GM18873 (cell line): ENCODE results near the gene TTYH2.
"Not testable (repeated sequence)": the region's sequence is repeated elsewhere in the genome, so short reads cannot be mapped to it uniquely, and the experiment has no call there.

ENCODE experiments used
- ATAC-seq: cut with Tn5 transposase; IDR thresholded peaks from one replicate; pipeline ENCODE4 v1.9.1; 2021; ENCODE audit warnings: mild to moderate bottlenecking, moderate library complexity, moderate number of reproducible peaks; ENCODE audit not compliant: unreplicated experiment, low FRiP score

TTYH2 gene

DNA sequence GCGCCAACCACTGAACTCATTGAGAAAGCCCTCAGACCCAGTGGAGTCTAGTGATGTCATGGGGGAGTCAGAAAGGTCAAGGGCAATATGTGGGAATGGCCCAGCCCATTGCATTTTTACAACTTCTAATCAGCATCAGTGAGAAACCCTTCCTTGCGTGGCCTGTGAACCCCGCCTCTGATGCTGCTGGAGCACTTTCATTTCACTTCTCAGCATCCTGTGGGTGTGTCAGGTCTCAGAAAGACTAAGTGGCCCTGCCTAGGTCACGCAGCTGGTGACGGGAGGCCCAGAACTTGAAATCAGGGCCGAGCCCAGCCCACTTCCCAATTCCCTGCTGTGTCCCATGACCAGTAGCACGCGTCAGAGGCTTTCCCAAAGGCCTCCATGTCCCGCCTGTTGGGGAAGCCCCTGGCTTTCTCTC lies 66.7 kb downstream of the TTYH2 start:
- no peak for ATAC-seq

DNA sequence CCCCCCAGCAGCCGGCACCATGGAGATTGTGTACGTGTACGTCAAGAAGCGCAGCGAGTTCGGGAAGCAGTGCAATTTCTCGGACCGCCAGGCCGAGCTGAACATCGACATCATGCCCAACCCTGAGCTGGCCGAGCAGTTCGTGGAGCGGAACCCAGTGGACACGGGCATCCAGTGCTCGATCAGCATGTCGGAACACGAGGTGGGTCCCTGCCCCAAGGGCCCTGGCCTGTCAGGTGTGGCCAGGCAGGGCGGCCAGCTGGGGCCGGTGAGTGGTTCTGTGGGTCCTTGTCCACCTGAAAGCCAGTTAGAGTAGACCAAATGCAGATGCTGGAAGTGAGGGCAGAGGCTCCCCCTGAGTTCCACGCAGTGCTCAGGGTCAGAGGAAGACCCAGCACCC lies 68.4 kb downstream of the TTYH2 start:
- no peak for ATAC-seq

DNA sequence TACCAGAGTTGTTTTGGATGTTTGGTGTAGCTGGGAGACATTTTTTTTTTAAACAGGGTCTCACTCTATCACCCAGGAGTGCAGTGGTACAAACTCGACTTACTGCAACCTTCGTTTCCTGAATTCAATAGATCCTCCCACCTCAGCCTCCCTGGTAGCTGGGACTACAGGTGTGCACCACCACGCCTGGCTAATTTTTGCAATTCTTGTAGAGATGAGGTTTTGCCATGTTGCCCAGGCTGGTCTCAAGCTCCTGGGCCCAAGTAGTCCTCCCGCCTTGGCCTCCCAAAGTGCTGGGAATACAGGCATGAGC lies 68.9 kb downstream of the TTYH2 start:
- ATAC-seq, result not testable (repeated sequence)

DNA sequence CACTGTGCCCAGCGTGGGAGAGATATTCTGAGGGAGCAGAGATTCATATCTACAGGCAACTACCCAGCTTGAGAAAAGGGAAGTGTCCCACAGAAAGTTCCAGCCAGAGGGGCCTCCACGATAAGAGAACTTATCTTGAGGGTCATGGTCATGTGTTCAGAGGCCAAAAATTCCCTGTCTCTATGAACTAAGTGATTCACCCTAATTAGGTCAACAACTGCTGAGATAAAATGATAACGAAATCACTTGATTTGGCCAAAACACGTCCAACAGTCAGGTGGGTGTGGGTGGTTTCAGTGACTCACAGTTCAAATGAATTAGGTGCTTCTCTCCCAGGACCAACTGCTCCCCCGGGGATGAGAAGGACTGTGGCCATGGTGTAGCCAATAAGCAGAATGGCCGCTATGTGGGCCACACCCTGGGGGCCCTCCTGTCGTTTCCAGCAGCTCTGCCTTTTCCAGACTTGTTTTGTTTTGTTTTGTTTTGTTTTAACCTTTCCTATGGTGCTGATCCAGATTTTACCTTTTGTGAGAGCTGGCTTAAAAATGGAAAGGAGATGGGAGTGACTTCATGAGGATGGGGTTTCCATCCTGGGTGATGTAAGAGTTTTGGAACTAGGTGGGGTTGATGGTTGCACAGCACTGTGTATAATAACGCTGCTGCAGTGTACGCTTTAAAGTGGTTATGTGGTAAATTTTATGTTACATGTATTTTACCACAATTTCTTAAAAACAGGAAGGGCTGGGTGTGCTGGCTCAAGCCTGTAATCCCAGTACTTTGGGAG lies 69.4 kb downstream of the TTYH2 start:
- no peak for ATAC-seq

DNA sequence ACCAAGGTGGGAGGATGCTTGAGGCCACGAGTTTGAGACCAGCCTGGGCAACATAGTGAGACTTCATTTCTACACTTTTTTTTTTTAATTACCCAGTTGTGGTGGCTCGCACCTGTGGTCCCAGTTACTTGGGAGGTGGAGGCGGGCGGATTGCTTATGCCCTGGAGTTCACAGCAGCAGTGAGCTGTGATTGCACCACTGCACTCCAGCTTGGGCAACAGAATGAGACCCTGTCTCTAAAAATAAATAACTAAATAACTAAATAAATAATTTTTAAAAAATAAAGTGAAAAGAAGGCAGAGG lies 70.0 kb downstream of the TTYH2 start:
- ATAC-seq, result no peak

DNA sequence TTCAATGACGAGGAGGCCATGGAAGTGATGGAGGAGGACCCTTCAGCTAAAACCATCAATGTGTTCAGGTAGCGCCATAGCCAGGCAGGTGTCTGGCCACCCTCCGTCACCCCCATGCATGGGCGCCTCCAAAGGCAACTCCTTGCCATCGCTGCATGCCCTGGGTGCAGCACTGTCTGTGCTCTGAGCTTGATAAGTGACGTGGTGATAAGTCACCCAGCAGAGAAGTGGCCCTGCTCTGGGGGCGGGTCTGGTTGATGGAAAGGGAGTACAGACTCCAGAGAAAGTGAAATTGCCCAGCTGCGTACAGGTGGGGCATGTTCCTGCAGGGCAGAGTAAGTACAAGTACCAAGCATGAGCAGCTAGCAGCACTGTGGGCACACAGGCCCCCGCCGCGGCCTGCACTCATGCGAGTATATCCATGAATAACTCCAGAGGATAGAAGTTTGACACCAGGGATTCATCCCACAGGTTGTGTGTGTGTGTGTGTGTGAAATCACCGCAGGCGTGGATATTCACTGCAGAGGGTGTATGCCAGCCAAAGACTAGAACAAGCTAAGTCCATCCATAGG lies 73.7 kb downstream of the TTYH2 start:
- no peak for ATAC-seq

DNA sequence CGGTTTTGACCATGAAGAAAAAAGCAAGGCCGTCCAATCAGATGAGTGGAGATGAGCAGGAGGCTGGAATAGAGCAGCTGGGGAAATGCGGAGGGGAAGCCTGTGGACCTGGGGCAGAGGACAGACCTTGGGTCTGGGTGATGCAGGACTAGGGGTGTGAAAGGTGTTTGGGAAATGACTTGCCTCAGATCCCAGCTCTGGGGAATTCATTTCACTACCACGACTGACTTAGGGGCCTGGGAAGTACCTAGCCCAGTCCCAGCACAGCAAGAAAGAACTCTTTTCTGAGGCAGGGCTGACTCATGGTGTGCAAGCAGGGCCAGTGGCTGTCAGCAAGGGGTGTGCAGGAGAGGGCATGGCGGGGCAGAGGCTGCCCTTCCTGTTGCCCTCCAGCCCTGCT lies 75.4 kb downstream of the TTYH2 start:
- no peak for ATAC-seq

DNA sequence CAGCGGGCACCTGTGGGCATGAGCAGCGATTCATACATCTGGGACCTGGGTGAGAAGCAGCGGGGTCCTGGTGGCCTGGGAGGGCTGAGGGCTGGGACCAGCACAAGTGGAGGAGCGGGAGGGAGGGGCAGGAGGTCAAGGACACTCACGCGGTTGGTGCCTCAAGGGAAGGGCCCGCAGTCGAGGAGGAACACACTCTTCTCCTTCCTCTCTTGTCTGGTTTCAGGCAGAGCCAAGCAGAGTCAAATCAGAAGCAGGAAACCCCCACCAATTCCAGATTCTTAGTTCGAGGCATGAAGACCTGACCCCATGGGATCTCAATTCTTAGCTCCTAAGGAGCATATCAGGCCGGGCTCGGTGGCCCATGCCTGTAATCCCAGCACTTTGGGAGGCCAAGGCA lies 76.3 kb downstream of the TTYH2 start:
- no peak for ATAC-seq

DNA sequence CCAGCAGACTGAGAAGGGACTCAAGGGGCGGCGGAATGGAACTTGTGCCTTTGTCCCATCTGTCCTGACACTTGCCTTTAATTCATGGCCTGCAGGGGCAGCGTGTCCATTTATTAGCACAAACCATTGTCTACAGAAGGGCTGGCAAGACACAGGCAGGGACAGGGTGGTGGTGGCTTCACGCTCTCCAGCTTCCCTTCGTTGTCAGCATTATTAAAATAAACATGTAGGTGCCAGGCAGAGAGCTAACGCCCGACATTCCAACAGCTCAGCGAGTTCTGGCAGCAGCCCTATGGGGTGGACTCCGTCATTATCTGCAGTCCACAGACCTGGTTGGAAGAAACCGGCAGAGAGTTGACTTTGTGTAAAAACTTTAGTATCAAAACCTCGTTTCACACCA lies 77.0 kb downstream of the TTYH2 start:
- no peak for ATAC-seq

DNA sequence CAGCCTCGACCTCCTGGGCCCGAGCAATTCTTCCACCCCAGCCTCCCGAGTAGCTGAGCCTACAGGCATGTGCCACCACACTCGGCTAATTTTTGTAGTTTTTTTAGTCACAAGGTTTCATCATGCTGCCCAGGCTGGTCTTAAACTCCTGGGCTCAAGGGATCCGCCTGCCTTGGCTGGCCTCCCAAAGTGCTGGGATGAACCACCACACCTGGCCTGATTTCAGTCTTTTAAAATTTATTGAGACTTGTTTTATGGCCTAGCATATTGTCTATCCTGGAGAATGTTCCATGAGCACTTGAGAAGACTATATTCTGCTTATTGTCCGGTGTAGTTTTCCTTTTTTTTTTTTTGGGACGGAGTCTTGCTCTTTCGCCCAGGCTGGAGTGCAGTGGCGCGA lies 79.1 kb downstream of the TTYH2 start:
- no peak for ATAC-seq

DNA sequence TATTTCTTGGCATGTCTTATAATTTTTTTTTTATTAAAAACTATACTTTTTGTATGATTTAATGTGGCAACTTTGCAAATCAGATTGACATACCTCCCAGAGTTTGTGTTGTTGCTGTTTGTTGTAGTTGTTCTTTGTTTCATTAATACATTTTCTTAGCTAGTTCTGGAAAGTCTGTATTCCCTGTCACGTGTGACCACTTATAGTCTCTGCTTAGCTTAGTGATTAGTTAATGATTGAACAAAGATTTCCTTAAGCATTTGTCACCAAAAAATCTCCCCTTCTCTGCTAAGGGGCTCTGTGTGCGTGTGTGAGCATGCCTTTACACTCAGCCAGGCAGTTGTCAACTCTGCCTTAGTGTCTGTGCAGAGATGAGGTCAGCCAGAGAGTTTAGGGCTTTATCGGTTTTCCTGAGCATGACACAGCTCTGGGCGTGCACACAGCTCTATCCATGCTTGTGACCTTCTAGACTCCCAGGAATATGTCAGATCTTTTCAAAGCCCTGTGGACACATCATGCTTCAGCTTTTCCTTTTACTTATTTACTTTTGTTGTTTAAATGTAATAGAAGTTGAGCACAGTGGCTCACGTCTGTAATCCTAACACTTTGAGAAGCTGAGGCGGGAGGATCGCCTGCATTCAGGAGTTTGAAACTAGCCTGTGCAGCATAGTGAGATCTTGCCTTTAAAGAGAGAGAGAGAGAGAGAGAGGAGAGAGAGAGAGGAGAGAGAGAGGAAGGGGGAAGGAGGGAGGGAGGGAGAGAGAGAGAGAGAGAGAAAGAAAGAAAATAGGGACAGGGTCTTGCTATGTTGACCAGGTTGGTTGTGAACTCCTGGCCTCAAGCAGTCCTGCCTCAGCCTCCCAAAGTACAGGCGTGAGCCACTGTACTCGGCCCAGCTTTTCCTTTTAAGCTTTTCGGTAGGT lies 82.5 kb downstream of the TTYH2 start:
- no peak for ATAC-seq

DNA sequence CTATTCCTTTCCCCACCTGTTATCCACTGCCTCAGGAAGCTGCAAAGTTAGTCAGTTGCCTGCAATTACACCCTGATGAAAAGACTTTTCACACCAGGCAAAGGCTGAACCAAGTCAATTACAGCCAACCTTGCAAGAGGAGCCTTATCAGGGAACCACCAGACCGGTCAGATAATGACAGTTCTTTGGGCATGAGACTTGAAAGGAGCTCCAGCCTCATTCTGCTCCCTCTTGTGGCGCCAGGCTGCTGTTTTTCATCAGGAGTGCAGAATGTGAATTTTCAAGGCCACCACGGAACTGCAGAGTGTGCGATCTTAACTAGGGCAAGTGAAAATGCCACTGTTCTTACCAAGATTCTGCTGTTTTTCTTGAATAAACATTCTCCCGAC lies 83.2 kb downstream of the TTYH2 start:
- ATAC-seq, result no peak

DNA sequence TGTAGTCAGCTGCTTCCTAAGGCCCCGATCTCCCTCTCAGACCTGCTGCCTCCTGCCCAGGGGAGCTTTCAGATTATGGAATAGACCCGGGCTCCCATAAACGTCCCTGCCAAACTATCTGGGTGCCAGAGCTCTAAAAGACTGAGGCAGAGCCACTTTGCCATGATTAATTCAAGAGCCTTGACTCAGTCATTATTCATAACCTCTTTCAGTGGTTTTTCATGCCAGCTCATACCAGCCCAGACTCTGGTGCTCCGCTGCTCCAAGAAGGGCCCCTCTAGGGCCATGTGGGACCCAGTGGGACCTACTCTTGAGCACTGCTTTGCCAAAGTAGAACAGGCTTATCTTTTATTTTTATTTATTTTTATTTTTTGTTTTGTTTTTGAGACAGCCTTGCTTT lies 84.6 kb downstream of the TTYH2 start:
- ATAC-seq, result no peak

DNA sequence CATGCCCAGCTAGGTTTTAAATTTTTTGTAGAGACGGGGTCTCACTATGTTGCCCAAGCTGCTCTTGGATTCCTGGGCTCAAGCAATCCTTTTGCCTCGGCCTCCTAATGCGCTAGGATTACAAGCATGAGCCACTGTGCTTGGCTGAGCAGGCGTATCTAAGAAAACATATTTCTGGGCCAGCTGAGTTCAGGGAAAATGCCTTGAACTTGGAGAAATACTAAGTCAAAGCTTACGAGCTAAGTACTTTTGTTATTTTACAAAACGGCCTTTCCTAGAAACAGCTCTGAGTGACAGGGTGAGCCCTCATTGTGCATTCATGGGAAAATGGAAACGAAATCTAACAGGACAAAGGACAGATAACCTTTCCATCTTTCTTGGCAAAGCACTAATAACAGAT lies 85.4 kb downstream of the TTYH2 start:
- no peak for ATAC-seq

DNA sequence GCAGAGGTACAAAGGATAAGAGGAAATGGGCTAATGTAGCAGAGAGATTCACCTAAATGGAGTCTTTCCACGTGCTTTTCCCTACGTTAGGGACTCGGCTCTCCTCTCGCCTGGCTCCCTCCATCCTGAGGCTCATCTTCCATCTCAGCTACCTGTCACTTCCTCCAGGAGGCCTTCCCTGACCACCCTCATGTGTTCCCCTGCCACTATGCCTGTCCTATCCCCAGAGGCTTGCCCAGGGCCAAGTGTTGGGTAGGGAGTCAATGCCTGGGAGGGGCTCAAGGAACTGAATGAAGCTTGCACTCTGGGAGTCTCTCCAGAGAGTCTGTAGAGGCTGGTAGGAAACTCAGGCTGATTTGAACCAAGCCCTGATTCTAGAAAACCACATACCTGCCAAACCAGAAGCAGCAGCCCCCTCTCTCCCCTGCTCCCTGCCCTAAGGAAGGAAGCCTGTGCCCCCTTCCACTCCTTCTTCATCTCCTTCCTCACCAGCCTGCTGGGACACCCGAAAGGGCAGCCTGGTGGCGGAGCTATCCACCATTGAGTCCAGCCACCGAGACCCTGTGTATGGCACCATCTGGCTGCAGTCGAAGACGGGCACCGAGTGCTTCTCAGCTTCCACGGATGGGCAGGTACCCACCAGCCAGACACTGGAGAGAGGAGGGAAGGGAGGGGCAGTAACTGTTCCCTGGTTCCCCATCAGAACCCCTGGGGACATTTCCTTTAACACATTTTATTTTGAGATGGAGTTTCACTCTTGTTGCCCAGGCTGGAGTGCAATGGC lies 86.0 kb downstream of the TTYH2 start:
- no peak for ATAC-seq

DNA sequence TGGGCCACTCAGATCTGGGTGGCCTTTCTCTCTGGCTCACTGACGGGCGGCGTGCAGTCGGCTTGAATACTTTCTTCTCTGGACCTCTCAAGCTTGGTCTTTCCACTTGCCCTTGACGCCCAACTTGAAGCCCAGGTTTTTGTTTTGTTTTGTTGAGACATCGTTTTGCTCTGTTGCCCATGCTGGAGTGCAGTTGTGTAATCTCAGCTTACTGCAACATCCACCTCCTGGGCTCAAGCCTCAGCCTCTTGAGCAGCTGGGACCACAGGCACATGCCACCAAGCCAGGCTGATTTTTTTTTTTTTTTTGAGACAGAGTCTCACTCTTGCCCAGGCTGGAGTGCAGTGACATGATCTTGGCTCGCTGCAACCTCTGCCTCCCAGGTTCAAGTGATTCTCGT lies 89.9 kb downstream of the TTYH2 start:
- ATAC-seq, result no peak

DNA sequence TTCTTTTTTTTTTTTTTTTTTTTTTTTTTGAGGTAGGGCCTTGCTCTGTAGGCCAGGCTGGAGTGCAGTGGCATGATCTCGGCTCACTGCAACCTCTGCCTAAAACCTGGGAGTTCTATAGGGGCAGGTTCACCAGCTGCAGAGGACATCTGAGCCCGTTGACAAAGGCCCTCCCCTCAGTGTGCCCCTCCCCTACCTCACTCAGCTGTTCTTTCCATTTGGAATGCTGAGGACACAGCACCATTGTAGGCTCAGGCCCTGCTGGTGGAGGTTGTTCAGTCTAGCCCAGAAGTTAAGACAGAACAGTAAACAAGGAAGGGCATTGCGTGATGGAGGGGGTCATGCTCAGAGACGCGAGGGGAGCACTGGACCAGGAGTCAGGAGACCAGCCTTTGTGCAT lies 90.8 kb downstream of the TTYH2 start:
- no peak for ATAC-seq

DNA sequence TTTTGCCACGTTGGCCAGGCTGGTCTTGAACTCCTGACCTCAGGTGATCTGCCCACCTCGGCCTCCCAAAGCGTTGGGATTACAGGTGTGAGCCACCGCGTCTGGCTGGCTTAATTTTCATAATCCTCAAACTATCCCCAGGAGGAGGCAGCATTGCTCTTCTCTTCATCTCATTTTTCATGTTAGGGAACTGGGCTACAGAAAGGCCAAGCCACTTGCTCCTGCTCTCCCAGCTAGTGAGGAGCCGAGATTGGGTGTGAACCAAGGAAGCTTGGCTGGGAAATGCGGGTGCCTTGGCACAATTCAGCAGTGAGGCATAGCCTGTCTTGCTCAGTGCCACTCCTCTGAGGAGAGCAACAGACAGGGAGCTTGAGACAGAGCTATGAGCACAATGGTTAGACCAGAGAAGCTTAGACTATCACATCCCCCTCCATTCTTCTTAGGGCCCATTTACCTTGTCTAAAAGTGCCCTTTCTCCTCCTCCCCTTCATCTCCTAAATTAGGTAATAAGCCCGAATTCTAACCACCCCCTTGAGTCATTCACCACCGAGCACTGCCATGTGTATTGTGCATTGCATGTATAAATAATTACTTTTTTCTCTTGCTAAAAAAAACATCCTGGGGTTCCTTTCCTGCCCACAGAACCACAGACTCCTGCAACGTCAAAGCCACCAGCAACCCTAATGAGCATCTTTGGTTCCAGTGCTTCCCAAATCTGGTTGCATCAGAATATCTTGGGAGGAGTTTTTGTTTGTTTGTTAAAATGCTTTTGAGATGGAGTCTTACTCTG lies 92.7 kb downstream of the TTYH2 start:
- no peak for ATAC-seq

DNA sequence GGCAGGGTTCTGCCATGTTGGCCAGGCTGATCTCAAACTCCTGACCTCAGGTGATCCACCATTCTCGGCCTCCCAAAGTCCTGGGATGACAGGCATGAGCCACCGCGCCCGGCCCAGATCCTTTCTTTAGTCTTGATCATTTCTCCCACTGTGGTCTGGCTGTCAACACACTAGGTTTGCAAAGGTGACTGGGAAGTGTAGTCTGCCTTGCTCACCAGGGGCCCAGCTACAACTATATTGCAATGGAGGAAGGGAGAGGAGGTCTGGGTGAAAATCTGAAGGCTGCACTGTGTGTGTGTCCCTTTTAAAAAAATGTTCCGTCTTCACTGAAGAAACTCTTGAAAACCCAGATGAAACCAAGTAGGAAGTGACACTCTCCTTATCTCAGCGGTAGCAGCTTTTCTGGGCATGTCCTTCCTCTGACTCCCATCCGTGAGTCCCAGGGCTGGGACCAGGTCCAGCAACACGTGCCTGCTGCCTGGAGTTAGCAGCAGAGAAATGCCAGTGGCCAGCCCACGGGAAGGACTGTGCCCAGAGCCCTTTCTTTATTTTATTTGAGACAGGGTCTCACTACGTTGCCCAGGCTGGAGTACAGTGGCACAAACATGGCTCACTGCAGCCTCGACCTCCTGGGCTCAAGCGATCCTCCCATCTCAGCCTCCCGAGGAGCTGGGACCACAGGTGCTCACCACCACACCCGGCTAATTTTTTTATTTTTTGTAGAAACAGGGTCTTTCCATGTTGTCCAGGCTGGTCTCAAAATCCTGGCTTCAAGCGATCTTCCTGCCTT lies 94.8 kb downstream of the TTYH2 start:
- ATAC-seq, result no peak
